Brain pericyte (primary cell): ENCODE results near the gene LGALS14.
"Not testable (repeated sequence)": the region's sequence is repeated elsewhere in the genome, so short reads cannot be mapped to it uniquely, and the experiment has no call there.

Source experiments
- DNase-seq: peaks from one replicate; pipeline ENCODE4 v3.0.0-alpha.2; 2012; ENCODE audit warnings: low read depth, low spot score

LGALS14 gene, protein sequence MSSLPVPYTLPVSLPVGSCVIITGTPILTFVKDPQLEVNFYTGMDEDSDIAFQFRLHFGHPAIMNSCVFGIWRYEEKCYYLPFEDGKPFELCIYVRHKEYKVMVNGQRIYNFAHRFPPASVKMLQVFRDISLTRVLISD

DNA sequence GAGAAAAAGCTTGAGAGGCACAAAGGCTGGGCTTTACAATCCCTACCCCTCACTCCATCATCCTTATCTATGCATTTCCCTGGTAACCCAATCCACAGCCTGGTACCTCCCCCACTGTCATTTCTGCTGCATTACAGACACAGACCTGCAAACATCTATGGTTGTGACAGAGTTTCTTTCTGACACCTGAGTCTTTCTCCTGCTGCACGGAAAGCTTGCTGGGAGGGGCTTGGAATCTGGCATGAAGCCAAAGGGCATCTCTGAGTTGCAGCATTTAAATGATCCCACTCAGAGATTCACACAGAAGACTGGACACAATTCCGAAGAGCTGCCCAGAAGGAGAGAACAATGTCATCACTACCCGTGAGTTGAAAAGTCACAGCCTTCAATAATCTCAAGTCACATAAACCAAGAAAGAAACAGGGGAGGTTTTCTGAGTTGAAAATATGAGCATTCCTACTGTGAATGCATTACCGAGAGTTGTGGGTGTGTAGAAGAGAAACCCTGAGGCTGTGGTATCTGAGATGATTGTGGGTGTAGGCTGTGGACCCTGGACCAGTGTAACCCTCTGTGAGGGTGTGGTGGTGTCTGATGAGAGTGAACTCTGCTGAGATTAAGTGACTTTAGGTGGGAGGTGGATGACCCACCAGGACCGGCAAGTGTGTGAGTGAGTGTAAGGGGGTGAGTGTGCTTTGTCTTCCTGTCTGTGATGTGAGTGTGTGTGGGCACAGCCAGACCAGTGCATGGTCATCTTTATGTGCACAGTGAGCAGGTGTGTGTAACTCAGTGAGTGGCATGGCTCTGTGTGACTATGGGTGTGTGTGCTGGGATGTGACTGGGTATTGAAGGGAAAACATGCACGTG lies at the start of gene LGALS14:
Gene LGALS14 (plus strand): TSS at position 301 of the 864 bp plus-strand sequence. CDS start 48 bp downstream, at position 349.
- no peak for DNase-seq

DNA sequence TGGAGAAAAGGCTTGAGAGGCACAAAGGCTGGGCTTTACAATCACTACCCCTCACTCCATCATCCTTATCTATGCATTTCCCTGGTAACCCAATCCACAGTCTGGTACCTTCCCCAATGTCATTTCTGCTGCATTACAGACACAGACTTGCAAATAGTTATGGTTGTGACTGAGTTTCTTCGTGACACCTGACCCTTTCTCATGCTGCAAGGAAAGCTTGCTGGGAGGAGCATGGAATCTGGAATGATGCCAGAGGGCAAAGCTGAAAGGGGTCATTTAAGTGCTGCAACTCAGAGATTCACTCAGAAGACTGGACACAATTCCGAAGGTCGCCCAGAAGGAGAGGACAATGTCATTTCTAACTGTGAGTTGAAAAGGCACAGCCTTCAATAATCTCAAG lies 48.7 kb upstream of the LGALS14 start, which contains the start of gene LGALS16:
Gene LGALS16 (plus strand): TSS at position 301 of the 400 bp plus-strand sequence. CDS start 49 bp downstream, at position 350.
- no peak for DNase-seq

DNA sequence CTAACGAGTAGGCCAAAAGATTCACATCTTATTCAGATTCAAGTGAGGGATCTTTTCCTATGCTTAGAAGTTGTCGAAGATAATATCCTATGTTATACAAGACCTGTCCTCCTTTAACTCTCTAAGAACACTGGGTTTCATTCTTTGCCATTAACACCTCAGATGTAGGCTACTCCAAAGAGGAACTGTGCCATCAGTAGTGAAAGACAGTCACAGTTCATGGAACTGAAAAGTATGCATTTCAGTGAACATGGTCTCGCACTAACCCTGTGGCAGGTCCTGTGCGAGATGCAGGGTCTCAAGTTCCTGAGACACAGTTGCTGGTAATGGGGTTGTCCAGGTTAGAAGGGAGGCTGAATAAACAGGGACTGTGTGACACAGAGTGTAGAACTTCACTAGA lies 44.5 kb upstream of the LGALS14 start:
- no peak for DNase-seq

DNA sequence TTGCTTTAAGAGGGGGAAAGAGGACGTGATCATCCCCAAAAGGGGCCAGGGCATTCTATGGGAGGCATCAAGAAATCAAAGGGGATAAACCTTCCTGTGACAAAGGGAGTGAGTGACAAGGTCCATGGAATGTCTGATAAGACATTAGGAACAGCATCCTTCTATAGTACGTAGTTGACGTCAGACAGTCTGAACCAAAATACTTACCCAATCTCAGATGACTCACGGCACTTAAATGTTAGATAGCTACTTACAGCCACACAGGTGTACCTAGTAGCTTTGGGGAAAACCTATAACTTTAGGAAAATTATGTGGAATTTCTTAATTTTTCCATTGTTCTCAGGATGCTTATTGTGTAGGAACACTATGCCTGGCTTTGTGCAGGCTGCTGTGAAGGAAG lies 43.6 kb upstream of the LGALS14 start:
- no peak for DNase-seq

DNA sequence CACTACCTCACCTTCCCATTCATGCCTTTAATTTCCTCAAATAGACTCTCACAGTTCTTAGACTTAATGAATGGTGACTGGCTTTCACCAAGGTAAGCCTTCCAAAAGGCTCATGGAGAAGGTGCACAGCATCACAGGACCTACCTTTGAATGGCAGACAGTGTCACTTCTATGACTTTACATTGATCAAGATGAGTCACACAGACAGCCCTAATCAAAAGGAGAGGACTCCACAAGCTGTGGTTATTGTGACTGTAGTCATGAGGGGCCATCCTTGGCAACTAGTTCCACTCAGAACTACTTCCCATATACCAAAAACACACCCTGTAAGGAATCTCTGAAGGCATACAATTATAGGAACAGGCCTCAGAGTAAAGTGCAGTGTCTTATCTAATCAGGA lies 42.7 kb upstream of the LGALS14 start:
- no peak for DNase-seq

DNA sequence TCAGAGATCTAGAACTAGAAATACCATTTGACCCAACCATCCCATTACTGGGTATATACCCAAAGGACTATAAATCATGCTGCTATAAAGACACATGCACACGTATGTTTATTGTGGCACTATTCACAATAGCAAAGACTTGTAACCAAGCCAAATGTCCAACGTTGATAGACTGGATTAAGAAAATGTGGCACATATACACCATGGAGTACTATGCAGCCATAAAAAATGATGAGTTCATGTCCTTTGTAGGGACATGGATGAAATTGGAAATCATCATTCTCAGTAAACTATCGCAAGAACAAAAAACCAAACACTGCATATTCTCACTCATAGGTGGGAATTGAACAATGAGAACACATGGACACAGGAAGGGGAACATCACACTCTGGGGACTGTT lies 34.4 kb upstream of the LGALS14 start:
- not testable (repeated sequence) for DNase-seq

DNA sequence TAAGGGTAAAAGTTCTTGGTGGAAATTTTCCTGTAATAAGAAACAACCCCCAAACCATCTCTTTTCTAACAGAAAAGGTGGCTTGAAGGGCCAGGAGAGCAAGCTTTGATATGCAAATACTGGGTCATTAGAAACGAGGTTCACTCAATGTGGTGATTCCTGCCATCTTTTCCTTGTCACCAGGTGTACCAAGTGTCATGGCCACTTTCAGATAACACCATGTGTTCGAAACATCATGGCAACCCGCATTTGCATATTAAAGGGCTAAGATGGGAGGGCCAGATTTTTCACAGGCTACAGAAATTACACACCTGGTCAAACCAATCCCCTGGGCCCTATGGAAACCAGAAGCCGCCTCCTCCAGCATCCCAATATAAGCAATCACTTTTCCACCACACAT lies 33.3 kb upstream of the LGALS14 start:
- DNase-seq, result no peak

DNA sequence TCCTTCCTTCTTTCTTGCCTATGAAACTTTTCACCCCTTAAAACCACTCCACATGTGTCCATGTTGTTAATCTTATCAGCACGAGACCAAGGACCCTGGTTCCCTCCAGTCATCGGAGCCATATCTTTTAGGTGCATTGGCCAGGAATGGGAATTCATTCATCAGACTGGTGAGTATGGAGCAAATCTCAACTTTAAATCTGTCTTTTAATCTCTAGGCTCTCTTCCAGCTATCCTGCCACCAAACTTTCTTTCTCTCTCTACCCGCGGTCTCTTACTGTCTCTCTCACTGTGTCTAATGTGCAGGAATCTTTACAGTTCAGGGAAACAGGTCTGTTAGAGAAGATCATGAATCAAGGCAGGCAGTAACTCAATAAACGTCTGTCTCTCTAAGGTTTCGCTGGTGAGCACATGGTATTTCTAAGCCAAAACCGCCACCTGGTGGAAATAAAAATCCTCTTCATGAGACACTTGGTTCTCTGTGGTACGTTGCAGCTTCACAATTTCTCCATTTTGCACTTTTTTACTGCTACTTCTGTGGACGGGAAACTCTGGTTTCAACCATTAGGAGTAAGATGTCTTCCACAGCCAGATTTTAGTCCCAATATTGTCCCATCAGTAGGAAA lies 32.4 kb upstream of the LGALS14 start:
- DNase-seq, result no peak

DNA sequence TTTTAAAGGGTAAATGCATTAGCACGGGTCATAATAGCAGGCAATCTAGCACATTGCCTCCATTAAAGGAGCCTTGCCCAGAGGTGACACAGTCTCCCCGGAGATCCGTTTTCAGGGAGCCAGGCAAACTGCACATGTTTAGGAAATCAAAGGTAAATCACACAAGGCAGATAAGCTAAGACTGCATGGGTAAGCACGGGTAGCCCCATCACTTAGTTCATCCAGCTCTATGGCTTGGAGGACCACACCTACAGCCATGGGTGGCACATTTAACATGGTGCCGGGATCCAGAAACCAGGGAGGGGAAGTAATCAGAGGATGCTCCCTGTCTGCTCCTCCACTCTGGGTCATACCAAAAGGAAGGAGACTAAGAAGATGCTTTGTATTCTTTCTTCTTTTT lies 31.8 kb upstream of the LGALS14 start:
- no peak for DNase-seq

DNA sequence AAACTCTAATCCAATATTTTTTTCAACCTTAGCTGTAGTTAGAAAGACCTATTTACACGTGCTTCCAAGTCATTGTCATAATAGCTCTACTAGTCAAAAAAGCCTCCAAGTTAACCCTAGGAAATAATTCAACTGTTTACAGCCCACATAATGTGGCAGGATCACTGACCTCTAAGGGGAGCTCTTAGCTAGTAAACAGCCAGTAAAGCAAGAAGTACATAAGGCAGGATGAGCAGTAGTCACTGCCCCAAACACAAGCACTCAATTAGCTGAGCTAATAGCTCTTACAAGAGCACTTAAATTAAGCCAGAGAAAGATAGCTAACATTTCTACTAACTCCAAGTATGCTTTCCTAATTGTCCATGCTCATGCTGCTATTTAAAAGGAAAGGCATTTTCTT lies 30.4 kb upstream of the LGALS14 start:
- not testable (repeated sequence) for DNase-seq

DNA sequence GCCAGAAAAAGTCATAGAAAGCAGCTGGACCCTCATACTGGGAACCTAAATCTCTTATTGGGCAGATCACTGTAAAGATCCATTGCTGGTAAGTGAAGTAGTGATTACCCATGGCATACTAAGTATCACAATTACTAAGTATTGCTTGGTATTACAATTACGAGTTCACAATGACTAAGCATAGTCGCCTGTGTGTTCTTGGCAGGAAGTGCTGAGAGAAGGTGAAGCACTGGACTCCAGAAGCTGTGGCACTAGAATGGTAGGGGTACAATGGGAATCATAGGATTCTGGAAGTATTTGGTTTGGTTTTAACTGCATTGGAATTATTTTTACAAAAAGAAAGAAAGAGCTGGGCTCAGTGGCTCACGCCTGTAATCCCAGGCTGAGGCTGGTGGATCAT lies 28.3 kb upstream of the LGALS14 start:
- no peak for DNase-seq

DNA sequence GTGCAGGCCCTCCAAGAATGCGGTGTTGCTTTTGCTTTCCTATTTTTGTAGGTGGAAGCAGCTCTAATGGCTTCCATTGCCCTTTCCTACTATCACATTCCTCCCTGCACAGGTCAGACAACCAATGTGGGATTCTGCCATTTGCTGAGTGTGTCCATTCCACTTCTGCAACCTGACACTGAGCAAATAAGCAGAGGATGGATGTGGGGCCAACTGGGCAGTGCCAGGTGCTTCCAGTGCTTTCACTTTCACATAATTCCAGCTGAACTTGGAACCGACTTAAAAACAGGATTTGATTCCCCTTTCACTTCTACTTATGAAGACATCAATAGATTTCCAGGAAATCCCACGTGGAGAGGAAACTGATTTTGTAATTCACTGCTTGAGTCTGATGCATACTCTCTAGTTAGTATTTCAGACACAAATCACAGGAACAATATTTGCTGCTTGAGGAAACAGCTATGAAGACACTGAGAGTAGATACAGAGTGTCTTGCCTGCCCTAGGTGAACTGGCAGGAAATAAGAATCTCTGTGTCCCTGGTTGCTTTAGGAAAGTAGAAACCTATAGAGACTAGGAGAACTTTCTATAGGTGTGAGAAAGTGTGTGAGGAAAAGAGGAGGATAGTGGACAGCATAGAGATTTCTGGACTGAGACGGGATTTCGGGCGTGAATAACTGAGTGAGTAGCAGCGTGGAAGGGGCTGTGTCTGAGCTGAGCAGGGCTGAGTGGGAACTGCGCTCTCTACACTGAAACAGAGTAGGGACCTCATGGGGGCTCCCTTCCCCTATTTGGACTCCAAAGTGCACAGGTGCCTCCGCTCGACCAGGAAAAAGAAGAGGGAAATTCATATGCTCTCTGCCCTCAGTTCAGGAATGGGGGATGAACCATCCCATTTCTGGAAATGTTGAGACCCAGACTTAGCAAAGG lies 26.1 kb upstream of the LGALS14 start:
- no peak for DNase-seq

DNA sequence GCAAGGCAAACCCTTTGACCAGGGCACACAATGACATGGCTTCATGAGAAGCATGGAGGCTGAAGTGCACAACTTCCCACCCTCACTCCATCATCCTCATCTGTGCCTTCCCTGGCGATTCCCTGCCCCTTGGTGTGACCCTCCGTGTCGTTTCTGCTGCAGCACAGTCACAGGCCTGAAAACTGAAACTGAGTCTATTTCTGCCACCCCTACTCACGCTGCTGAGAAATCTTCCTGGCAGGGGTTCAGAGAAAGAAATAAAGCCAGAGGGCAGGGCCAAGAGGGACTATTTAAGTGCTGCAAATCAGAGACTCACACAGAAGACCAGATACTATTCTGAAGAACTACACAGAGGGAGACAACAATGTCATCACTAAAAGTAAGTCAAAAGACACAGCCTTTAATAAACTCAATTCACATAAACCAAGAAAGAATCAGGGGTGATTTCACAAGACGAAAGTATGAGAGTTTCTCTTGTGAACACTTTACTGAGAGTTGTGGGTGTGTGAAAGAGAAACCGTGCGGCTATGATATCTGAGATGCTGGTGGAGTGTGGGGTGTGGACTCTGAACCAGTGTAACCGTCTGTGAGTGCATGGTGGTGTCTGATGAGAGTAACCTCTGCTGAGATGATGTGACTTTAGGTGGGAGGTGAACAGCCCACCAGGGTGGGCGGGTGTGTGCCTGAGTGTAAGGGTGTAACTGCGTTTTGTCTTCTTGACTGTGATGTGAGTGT lies 25.1 kb upstream of the LGALS14 start:
- DNase-seq, result no peak

DNA sequence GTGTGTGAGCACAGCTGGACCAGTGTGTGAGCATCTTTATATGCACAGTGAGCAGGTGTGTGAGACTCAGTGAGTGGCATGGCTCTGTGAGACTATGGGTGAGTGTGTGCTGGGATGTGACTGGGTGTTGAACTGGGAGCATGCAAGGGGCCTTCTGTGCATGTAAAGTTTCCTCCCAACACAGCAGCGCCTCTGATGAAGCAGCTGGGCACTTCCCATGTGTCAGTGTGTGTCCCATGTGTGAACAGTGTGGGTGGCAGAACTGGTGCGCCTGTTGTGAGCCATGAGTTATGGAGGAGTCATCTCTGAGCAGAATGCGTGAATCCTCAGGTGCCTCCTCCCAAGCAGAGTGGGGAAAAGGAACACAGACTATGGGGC lies 24.5 kb upstream of the LGALS14 start:
- no peak for DNase-seq

DNA sequence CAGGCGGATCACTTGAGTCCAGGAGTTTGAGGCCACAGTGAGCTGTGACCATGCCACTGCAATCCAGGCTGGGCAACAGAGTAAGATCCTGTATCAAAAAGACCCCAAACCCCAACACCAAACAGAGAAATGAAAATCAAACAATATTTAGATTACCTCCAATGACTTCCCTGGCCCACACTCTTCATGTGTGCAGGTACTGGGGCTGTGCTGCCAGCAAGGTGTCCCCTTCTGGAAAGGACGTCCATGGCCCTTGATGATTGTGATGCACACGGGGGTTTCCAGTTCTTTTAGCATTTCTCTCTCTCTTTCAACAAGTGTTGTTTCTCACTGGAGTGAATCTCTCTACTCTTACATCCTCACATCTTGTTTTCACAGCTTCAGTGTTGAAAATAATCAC lies 23.7 kb upstream of the LGALS14 start:
- DNase-seq, result no peak

DNA sequence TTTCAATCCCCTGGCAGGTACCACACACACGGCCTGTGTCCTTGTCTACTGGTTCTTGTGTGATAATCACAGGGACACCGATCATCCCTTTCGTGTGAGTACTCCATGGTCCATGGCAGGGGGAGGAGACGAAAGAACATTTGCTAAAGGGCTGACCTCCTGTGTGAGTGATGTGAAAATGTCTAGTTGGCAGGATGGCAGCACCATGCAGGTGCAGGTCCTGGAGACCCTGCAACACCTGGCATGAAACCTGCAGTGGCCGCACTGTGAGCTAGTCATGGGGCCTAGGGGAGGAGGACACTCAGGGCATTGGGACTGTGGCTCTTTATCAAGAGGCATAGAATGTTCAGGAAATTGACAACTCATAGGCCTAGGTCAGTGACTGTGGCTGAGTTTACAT lies 22.9 kb upstream of the LGALS14 start:
- DNase-seq, result no peak

DNA sequence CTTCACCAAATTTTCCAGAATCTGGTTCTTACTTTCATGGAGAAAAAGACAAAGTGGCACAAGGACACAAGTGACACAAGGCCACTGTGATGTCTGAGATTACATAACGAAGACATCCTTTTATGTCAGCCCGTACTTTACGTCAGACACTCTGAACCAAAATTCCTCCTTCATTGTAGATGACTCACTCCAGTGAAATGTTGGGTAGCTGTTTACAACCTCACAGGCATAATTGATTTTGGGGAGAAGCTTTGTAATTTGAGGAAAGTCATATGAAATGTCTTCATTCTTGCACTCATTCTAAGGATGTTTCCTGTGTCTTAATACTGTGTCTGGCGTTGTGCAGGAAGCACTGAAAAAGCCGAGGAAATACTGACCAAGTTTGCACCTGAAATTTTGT lies 20.0 kb upstream of the LGALS14 start:
- DNase-seq, result no peak

DNA sequence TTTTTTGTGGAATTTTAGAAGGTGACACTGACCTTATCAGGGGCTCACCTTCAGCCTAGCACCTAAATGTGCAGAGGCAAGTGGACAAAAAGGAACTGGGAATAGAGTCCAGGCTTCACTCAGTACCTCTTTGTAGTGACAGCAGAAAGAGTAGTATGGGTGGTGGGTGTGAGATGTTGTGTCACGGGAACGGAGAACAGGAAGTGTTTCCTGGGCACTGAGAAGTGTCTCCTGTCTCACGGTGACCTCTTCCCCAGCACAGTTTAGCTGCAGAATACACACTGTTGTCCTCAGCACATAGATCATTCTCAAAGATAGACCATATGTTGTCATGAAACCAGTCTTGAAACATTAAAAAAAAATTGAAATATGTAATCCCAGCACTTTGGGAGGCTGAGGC lies 17.5 kb upstream of the LGALS14 start:
- DNase-seq, result no peak

DNA sequence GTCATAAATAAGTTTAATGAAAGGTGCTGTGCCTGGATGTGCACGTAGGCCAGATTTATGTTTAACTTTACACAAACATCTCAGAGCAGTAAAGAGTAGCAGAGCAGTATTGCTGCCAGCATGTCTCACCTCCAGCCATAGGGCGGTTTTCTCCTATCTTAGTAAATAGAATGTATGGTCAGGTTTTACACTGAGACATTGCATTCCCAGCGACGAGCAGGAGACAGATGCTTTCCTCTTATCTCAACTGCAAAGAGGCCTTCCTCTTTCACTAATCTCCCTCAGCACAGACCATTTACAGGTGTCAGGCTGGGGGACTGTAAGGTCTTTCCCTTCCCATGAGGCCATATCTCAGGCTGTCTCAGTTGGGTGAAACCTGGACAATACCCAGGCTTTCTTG lies 15.6 kb upstream of the LGALS14 start:
- not testable (repeated sequence) for DNase-seq

DNA sequence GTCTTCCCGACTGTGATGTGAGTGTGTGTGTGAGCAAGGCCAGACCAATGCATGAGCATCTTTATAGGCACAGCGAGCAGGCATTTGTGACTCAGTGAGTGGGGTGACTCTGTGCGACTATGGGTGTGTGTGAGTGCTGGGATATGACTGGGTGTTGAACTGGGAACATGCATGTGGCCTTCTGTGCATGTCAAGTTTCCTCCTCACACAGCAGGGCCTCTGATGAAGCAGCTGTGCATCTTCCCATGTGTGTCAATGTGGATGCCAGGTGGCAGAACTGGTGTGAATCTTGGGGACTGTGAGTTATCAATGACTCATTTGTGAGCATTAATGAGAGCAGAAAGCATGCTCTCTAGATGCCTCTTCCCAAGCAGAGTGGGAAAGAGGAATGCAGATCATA lies 12.1 kb upstream of the LGALS14 start:
- DNase-seq, result no peak

DNA sequence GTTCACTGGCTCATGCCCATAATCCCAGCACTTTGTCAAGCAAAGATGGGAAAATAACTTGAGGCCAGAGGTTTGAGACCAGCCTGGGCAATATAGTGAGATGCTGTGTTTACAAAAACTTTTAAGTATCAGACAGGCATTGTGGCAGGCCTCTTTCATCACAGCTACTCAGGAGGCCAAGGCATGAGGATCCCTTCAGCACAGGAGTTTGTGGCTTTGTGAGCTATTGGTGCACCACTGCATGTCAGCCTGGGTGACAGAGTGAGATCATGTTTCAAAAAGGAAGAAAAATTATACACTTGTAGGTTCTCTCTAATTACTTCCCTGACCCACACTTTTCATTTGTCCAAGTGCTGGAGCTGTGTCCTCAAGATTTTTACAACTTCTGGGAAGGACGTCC lies 11.5 kb upstream of the LGALS14 start:
- DNase-seq, result no peak
